ENCODE results near the gene MAPK10.

Gene MAPK10

DNA sequence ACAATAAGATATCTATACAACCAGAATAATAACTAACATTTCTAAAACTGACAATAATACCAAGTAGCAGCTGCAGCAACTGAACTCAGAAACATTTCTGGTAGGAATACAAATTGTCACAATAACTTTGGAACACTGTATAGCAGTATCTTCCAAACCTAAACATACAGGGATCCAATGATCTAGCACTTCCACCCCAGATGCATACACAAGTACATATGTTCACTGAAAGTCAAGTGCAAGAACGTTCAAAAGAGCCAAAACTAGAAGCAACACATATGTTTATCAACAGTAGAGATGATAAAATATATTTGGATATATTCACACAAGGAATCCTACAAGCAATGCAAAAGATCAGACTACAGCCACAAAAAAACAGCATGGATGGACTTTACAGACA is 46.2 kb downstream of the MAPK10 start:
- Histone ChIP-seq H3K9ac (ENCODE audit: low read length) (no peak overlapping the region), H4K12ac (ENCODE audit: low read depth, low read length) (no peak overlapping the region), H2AFZ (ENCODE audit: insufficient read depth, low read length, poor library complexity) (no peak overlapping the region), H3K27ac (ENCODE audit: low read depth, low read length) (no peak overlapping the region), H3K9me3 (ENCODE audit: insufficient read depth, low read depth, low read length) (no peaks in the 10 kb centered on the region), H3K36me3 (ENCODE audit: control insufficient read depth in 1 of 2, insufficient read depth in 2 of 2, low read length in 2 of 2) (no peaks in the 10 kb centered on the region), H3K27me3 (ENCODE audit: insufficient read depth, low read length) (no peaks in the 10 kb centered on the region), H3K4me3 (ENCODE audit: low read depth, low read length) (no peak overlapping the region), H2BK5ac (ENCODE audit: low read depth, low read length, poor library complexity) (no peak overlapping the region), H3K23ac (ENCODE audit: low read length) (no peak overlapping the region), H2BK120ac (ENCODE audit: insufficient read depth, low read length, poor library complexity) (no peak overlapping the region), H3K79me1 (ENCODE audit: low read length) (no peaks in the 10 kb centered on the region), H3K18ac (ENCODE audit: low read length) (no peak overlapping the region), H3K4me2 (ENCODE audit: low read length) (no peak overlapping the region), H3K4me1 (ENCODE audit: control insufficient read depth in 1 of 2, insufficient read depth in 2 of 2, low read length in 2 of 2) (no peaks in the 10 kb centered on the region), H3K79me2 (ENCODE audit: control insufficient read depth, insufficient read depth, low read length, poor library complexity) (no peaks in the 10 kb centered on the region), H4K91ac (ENCODE audit: low read depth, low read length) (no peak overlapping the region), H2BK12ac (ENCODE audit: low read length) (no peak overlapping the region), H3K14ac (ENCODE audit: low read length) (no peak overlapping the region), H3K4ac (ENCODE audit: low read depth, low read length) (no peak overlapping the region), H2AK5ac (ENCODE audit: low read length) (no peak overlapping the region), H4K8ac (ENCODE audit: low read depth, low read length) (no peak overlapping the region)
- DNase-seq = no peak
- WGBS (ENCODE audit: extremely low coverage, insufficient coverage, insufficient read length) = no CpG with 5 or more reads among the region's 1 CpG

DNA sequence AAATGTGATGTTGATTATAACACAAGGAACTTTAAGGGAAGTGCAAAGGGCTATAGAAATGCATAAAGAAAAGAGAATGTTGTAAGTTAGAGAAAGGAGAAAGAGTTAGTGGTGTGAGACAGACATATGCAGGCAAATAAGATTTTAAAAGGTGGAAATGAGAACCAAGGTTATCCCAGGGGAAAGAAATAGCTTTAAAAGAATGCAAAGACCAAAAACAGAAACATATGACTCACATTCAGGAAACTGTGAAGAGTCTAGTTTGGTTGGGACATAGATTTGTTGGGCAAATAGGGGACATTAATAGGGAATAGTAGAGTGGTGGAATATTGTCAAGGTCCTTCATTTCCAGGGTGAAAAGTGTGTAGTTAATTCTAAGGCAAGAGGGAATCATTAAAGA is 52.4 kb downstream of the MAPK10 start:
- no peak overlapping the region for H3K23ac ChIP-seq (ENCODE audit: low read length)
- no peak overlapping the region for H3K14ac ChIP-seq (ENCODE audit: low read length)
- H4K91ac ChIP-seq (ENCODE audit: low read depth, low read length) = no peak overlapping the region
- H2AFZ ChIP-seq (ENCODE audit: insufficient read depth, low read length, poor library complexity) = no peak overlapping the region
- no peaks in the 10 kb centered on the region for H3K79me1 ChIP-seq (ENCODE audit: low read length)
- no peaks in the 10 kb centered on the region for H3K79me2 ChIP-seq (ENCODE audit: control insufficient read depth, insufficient read depth, low read length, poor library complexity)
- H3K36me3 ChIP-seq (ENCODE audit: control insufficient read depth in 1 of 2, insufficient read depth in 2 of 2, low read length in 2 of 2) = no peaks in the 10 kb centered on the region
- no peak overlapping the region for H3K4me3 ChIP-seq (ENCODE audit: low read depth, low read length)
- H3K27ac ChIP-seq (ENCODE audit: low read depth, low read length) = no peak overlapping the region
- H2BK120ac ChIP-seq (ENCODE audit: insufficient read depth, low read length, poor library complexity) = no peak overlapping the region
- no peak overlapping the region for H4K12ac ChIP-seq (ENCODE audit: low read depth, low read length)
- no peak for DNase-seq
- H3K27me3 ChIP-seq (ENCODE audit: insufficient read depth, low read length) = no peaks in the 10 kb centered on the region
- H3K9ac ChIP-seq (ENCODE audit: low read length) = no peak overlapping the region
- H3K4me2 ChIP-seq (ENCODE audit: low read length) = no peak overlapping the region
- H2BK5ac ChIP-seq (ENCODE audit: low read depth, low read length, poor library complexity) = no peak overlapping the region
- H3K4ac ChIP-seq (ENCODE audit: low read depth, low read length) = no peak overlapping the region
- H2BK12ac ChIP-seq (ENCODE audit: low read length) = no peak overlapping the region
- no peaks in the 10 kb centered on the region for H3K9me3 ChIP-seq (ENCODE audit: insufficient read depth, low read depth, low read length)
- no peaks in the 10 kb centered on the region for H3K4me1 ChIP-seq (ENCODE audit: control insufficient read depth in 1 of 2, insufficient read depth in 2 of 2, low read length in 2 of 2)
- no peak overlapping the region for H3K18ac ChIP-seq (ENCODE audit: low read length)
- H2AK5ac ChIP-seq (ENCODE audit: low read length) = no peak overlapping the region
- no peak overlapping the region for H4K8ac ChIP-seq (ENCODE audit: low read depth, low read length)

DNA sequence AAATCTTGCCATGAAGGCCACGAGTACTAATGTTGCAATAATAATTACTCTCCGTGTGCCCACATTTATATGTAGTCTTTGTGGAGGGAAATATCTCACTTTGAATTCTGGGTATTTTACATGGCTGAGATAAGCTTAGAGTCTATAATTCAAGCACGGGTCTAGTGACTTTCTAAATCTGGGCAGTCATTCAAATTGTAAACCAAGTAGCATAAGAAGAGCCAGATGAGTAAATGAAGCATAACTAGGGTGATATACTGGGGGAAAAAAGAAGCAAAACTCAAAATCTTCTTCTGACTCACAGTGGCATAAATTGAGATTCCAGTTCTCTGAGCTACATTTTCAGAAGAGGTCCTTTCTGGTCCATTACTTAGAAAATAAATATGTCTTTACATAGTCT is 53.0 kb downstream of the MAPK10 start:
- Histone ChIP-seq H2AFZ (ENCODE audit: insufficient read depth, low read length, poor library complexity) (no peak overlapping the region), H3K9me3 (ENCODE audit: insufficient read depth, low read depth, low read length) (no peaks in the 10 kb centered on the region), H2BK5ac (ENCODE audit: low read depth, low read length, poor library complexity) (no peak overlapping the region), H3K9ac (ENCODE audit: low read length) (no peak overlapping the region), H3K4me1 (ENCODE audit: control insufficient read depth in 1 of 2, insufficient read depth in 2 of 2, low read length in 2 of 2) (no peaks in the 10 kb centered on the region), H3K23ac (ENCODE audit: low read length) (no peak overlapping the region), H3K79me1 (ENCODE audit: low read length) (no peaks in the 10 kb centered on the region), H3K27me3 (ENCODE audit: insufficient read depth, low read length) (no peaks in the 10 kb centered on the region), H2BK12ac (ENCODE audit: low read length) (no peak overlapping the region), H3K4me3 (ENCODE audit: low read depth, low read length) (no peak overlapping the region), H3K27ac (ENCODE audit: low read depth, low read length) (no peak overlapping the region), H3K79me2 (ENCODE audit: control insufficient read depth, insufficient read depth, low read length, poor library complexity) (no peaks in the 10 kb centered on the region), H2AK5ac (ENCODE audit: low read length) (no peak overlapping the region), H4K91ac (ENCODE audit: low read depth, low read length) (no peak overlapping the region), H3K36me3 (ENCODE audit: control insufficient read depth in 1 of 2, insufficient read depth in 2 of 2, low read length in 2 of 2) (no peaks in the 10 kb centered on the region), H3K18ac (ENCODE audit: low read length) (no peak overlapping the region), H3K14ac (ENCODE audit: low read length) (no peak overlapping the region), H3K4ac (ENCODE audit: low read depth, low read length) (no peak overlapping the region), H4K8ac (ENCODE audit: low read depth, low read length) (no peak overlapping the region), H2BK120ac (ENCODE audit: insufficient read depth, low read length, poor library complexity) (no peak overlapping the region), H4K12ac (ENCODE audit: low read depth, low read length) (no peak overlapping the region), H3K4me2 (ENCODE audit: low read length) (no peak overlapping the region)
- WGBS (ENCODE audit: extremely low coverage, insufficient coverage, insufficient read length) = no CpG with 5 or more reads among the region's 3 CpGs
- DNase-seq = no peak

DNA sequence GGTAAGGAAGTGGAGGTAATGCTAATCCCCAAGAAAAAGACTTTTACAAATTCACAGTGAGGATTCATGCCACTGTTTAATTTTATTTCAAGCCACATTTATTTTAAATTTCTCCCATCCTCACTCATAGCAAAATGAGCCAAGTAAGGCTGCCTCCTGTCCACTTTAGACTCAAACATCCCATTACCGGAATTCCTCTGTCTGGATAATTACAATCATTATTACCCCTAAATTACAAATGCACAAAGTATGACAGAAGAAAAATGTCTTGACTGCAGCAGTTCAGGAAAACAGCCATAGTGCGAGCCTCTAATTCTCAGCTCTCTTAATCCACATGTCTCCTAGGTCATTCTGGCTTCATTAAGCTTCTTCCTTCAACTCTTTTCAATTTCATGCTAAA is 57.0 kb downstream of the MAPK10 start:
- Histone ChIP-seq H3K4ac (ENCODE audit: low read depth, low read length) (no peak overlapping the region), H3K27me3 (ENCODE audit: insufficient read depth, low read length) (no peaks in the 10 kb centered on the region), H4K12ac (ENCODE audit: low read depth, low read length) (no peak overlapping the region), H3K18ac (ENCODE audit: low read length) (no peak overlapping the region), H3K4me1 (ENCODE audit: control insufficient read depth in 1 of 2, insufficient read depth in 2 of 2, low read length in 2 of 2) (no peaks in the 10 kb centered on the region), H3K9me3 (ENCODE audit: insufficient read depth, low read depth, low read length) (no peaks in the 10 kb centered on the region), H4K91ac (ENCODE audit: low read depth, low read length) (no peak overlapping the region), H2BK12ac (ENCODE audit: low read length) (no peak overlapping the region), H3K27ac (ENCODE audit: low read depth, low read length) (no peak overlapping the region), H3K36me3 (ENCODE audit: control insufficient read depth in 1 of 2, insufficient read depth in 2 of 2, low read length in 2 of 2) (no peaks in the 10 kb centered on the region), H3K79me2 (ENCODE audit: control insufficient read depth, insufficient read depth, low read length, poor library complexity) (no peaks in the 10 kb centered on the region), H3K14ac (ENCODE audit: low read length) (no peak overlapping the region), H2BK5ac (ENCODE audit: low read depth, low read length, poor library complexity) (no peak overlapping the region), H3K23ac (ENCODE audit: low read length) (no peak overlapping the region), H3K79me1 (ENCODE audit: low read length) (peaks cover 2% of the 10 kb centered on the region), H2AK5ac (ENCODE audit: low read length) (no peak overlapping the region), H2BK120ac (ENCODE audit: insufficient read depth, low read length, poor library complexity) (no peak overlapping the region), H2AFZ (ENCODE audit: insufficient read depth, low read length, poor library complexity) (no peak overlapping the region), H3K4me2 (ENCODE audit: low read length) (no peak overlapping the region), H3K4me3 (ENCODE audit: low read depth, low read length) (no peak overlapping the region), H3K9ac (ENCODE audit: low read length) (no peak overlapping the region), H4K8ac (ENCODE audit: low read depth, low read length) (no peak overlapping the region)
- no CpG with 5 or more reads among the region's 2 CpGs for WGBS (ENCODE audit: extremely low coverage, insufficient coverage, insufficient read length)
- DNase-seq = peak in 1 of 2 donors; percentile 24

DNA sequence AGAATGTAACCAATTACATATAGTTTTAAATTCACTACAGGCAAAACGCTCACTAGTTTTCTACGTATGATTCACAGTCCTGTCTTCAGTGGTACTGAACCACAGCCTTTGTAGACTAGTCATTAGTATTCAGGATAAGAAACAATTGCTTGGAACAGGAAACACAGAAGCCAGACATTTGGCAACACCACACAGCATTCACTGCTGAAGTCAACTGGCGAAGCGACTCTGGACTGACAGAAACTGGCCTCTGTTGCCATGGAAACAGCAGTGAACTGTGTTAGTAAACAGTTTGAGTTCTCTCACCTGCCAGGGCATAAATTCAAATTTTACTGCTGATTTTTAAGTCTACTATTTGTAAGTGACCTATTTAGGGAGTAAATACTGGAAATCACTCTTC is 57.6 kb downstream of the MAPK10 start:
- Histone ChIP-seq H2BK12ac (ENCODE audit: low read length) (no peak overlapping the region), H3K36me3 (ENCODE audit: control insufficient read depth in 1 of 2, insufficient read depth in 2 of 2, low read length in 2 of 2) (no peaks in the 10 kb centered on the region), H3K9ac (ENCODE audit: low read length) (no peak overlapping the region), H3K4me1 (ENCODE audit: control insufficient read depth in 1 of 2, insufficient read depth in 2 of 2, low read length in 2 of 2) (no peaks in the 10 kb centered on the region), H3K14ac (ENCODE audit: low read length) (no peak overlapping the region), H3K4me3 (ENCODE audit: low read depth, low read length) (no peak overlapping the region), H3K27me3 (ENCODE audit: insufficient read depth, low read length) (no peaks in the 10 kb centered on the region), H4K8ac (ENCODE audit: low read depth, low read length) (no peak overlapping the region), H3K9me3 (ENCODE audit: insufficient read depth, low read depth, low read length) (no peaks in the 10 kb centered on the region), H3K18ac (ENCODE audit: low read length) (no peak overlapping the region), H3K23ac (ENCODE audit: low read length) (no peak overlapping the region), H3K79me1 (ENCODE audit: low read length) (peaks cover 2% of the 10 kb centered on the region), H2BK120ac (ENCODE audit: insufficient read depth, low read length, poor library complexity) (no peak overlapping the region), H4K12ac (ENCODE audit: low read depth, low read length) (no peak overlapping the region), H2AK5ac (ENCODE audit: low read length) (no peak overlapping the region), H3K4ac (ENCODE audit: low read depth, low read length) (no peak overlapping the region), H3K79me2 (ENCODE audit: control insufficient read depth, insufficient read depth, low read length, poor library complexity) (no peaks in the 10 kb centered on the region), H2AFZ (ENCODE audit: insufficient read depth, low read length, poor library complexity) (no peak overlapping the region), H4K91ac (ENCODE audit: low read depth, low read length) (no peak overlapping the region), H2BK5ac (ENCODE audit: low read depth, low read length, poor library complexity) (no peak overlapping the region), H3K27ac (ENCODE audit: low read depth, low read length) (no peak overlapping the region), H3K4me2 (ENCODE audit: low read length) (no peak overlapping the region)
- DNase-seq = peak; percentile 49 to 71
- WGBS (ENCODE audit: extremely low coverage, insufficient coverage, insufficient read length) = no CpG with 5 or more reads among the region's 4 CpGs
